ENCODE results near the gene OGFR.

DNA sequence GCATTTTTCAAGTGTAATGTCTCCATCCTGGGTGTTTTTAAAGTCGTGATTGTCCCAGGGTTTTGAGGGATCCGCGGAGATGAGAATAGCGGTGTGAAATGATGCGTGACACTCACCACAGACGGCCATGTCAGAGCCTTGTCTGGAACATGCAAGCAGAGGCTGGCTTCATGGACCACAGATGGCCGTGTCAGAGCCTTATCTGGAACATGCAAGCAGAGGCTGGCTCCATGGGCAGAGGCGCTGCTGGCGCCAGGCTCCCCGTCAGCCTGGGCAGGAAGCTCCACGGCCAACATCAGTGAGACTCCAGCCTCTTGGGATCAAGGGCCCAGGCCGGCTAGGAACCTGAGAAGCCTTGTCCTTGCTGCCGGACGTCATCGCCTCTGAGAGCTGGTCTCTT is 16.0 kb upstream of the OGFR start:
- TF ChIP-seq, protein P1, sequence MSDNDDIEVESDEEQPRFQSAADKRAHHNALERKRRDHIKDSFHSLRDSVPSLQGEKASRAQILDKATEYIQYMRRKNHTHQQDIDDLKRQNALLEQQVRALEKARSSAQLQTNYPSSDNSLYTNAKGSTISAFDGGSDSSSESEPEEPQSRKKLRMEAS (IDR thresholded peaks at IDR 0.05; ENCODE audit: insufficient read depth, insufficient read length) = no peak
- TF ChIP-seq, protein P2, sequence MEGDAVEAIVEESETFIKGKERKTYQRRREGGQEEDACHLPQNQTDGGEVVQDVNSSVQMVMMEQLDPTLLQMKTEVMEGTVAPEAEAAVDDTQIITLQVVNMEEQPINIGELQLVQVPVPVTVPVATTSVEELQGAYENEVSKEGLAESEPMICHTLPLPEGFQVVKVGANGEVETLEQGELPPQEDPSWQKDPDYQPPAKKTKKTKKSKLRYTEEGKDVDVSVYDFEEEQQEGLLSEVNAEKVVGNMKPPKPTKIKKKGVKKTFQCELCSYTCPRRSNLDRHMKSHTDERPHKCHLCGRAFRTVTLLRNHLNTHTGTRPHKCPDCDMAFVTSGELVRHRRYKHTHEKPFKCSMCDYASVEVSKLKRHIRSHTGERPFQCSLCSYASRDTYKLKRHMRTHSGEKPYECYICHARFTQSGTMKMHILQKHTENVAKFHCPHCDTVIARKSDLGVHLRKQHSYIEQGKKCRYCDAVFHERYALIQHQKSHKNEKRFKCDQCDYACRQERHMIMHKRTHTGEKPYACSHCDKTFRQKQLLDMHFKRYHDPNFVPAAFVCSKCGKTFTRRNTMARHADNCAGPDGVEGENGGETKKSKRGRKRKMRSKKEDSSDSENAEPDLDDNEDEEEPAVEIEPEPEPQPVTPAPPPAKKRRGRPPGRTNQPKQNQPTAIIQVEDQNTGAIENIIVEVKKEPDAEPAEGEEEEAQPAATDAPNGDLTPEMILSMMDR (IDR thresholded peaks at IDR 0.05; ENCODE audit: extremely low read depth in 1 of 2, insufficient read depth in 1 of 2, low read depth in 1 of 2, low read length in 2 of 2) = no peak
- TF ChIP-seq EZH2 (IDR thresholded peaks at IDR 0.05; ENCODE audit: borderline replicate concordance, low read depth, low read length, severe bottlenecking) (no peak), POLR2AphosphoS5 (IDR thresholded peaks at IDR 0.05; ENCODE audit: insufficient read depth, low read depth, low read length) (no peak), MYC (IDR thresholded peaks at IDR 0.05; ENCODE audit: low read depth, low read length) (no peak)
